Stimulated activated CD4-positive, alpha-beta T cell treated with anti-CD3 and anti-CD28 coated beads, Interleukin-4, amount 100 ng/mL, for 1 hour (primary cell): ENCODE data around the gene CDH23.
"Not testable (repeated sequence)": the region's sequence is repeated elsewhere in the genome, so short reads cannot be mapped to it uniquely, and the experiment has no call there.

Source experiments
- DNase-seq: peaks from one replicate; pipeline ENCODE4 v3.0.0-alpha.2; 2020

CDH23 gene

DNA sequence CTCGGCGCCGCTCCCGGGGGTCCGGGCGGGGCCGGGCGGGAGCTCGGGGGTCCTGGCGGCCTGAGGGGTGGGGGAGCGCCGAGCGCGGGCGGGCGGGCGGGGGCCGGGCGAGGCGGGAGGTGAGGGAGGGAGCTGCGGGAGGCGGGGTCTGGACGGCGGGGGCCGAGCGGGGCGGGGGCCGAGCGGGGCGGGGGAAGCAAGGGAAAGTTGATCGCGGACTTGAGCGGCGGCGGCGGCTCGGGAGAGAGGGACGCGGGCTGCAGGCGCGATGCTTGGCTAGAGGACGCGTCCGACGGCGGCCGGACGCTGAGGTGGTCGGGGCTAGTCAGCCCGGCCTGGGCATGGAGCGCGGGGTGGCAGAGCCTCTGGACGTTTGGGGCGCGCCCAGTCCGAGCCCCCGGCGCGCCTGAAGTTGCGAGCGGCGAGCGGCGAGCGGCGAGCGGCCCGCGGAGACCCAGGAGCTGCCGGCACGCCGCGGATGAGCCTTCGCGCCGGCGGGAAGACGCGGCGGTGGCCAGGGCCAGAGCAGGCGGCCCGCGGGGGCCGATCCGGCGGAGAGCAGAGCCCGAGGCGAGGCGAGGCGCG is at the start of gene CDH23:
TSS of gene CDH23 (plus strand) at position 210 of the 585 bp plus-strand sequence. CDS start 42,912 bp downstream, outside the sequence.
- peak; percentile 26 for DNase-seq

DNA sequence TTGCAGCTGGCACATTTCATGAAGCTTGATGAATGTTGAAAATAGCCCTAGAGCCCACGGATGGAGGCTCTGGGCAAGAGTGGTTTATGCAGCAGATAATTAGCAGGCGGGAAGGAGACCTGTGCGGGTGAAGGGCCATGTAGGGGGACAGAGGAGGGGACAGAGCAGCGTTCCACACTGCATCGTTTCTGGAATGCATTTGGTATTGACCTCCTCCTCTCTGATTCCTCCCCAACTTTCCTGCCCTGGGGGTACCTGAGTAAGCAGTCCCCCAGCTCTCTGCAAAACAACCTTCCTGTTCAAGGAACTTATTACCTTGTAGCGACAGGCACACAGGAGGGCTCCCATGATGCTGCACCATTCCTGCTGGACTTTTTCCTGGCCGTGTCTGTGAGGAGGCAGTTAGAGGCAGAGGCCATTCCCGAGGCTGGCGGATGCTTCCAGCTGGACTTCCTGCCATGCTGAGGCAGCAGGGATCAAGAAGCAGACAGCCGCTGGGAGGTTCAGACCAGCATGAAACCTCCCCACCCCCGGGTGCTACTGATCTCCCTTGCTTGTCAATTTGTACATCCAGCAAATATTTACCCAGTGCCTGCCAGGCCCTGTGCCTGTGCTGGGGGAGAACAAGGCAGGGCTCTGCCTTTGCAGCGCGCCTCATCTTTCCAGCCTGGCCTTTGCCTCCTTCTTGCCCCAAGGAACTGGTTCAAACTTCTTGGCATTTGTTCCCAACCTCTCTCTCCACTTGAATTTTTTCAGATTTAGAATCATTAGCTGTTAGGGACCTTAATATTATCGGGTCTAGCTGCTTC is 48.9 kb upstream of the CDH23 start:
- DNase-seq = no peak

DNA sequence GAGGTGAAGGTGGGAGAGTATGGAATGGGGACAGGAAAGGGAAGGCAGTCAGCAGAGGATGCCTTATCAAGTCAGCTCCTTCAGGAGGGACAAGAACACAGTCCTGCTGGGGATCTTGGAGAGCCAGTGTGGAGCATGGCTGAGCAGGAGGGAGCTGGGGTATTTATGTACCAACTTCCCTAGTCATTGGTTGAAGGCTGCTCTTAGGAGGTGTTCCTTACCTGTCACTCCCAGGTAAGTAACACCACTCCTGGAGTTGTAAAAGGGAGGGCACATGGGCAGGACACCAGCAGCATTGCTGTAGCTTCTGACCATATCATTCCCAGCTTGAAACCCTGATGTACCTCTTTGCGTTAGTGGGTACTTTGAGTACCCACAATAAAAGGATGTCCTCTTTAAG is 47.9 kb upstream of the CDH23 start:
- DNase-seq = no peak

DNA sequence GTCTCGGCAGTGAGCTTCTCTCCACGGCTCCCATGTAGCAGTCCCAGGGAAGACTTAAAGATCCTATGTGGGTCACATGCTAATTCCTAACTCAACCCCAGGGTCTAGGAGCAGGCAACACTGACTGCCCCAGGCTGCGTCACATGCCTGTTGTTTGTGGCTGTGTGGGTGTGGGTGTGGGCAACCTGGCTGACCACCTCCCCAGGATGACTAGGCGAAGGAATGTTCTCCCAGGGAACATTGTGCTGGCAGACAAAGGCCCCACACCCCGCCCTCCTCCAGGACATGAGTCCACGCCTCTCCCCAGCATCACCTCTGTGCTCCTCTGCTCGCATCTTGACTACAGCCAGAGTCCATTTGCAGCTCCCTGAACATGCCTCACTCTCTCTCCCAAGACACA is 47.3 kb upstream of the CDH23 start:
- DNase-seq = no peak

DNA sequence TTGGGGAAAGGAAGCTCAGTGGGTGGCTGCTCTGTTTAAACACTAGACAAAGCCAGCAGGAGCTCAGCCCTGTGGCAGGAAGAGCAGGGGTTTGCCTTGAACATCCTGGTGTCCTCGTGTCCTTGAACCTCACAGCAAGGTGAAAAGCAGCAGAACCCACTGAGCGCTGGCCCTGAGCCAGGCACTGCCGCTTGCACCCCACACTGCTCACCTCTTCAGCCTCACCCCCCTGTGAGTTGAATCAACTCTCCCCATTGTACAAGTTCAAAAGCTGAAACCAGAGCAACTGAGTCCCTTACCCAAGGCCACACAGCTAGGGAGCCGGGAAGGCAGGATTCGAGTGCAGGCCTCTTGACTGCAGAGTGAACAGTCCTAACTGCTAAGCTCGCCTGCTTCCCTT is 45.6 kb upstream of the CDH23 start:
- DNase-seq = no peak

DNA sequence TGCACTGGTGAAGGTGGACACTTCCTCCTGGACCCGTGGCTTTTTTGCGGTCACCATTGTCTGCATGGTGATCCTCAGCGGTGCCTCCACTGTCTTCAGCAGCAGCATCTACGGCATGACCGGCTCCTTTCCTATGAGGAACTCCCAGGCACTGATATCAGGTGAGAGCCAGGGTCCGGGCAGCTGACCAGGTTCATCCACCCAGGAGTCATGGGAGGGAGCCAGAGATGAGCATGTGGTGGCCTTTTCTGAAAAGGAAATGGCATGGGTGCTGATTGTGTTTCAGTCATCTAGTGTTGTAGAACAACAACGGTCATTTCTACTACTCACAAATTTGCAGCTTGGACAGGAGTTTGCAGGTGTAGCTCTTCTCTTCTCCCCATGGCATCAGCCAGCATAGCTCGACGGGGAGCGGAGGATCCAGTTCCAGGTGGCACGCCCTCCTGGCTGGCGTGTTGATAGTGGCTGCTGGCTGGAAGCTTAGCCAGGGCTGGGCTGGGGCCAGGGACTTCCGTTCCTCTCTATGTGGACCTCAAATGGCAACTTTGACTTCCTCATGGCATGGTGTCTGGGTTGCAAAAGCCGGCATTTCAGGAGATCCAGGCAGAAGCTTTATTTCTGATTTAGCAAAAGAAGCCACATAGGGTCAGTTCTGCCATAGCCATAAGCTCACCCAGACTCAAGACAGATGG is 44.9 kb upstream of the CDH23 start:
- no peak for DNase-seq

DNA sequence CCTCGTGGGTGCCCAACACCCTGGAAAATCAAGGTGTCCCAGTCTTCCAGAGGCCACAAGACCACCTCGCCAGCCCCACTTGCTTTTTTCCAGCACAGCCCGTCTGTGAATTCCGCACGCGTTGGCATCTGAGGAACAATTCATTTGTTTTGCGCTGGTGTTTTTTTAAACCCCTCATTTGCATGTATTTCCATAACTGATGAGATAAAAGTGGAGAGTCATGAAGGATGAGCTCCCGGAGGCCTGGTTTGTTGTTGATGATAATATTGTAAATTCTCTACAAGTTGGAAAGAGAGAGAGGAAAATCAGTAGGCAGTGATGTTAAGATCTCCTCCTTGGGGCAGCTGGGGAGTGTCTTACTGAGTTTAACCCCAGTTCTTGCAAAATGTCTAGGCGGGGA is 43.1 kb upstream of the CDH23 start:
- DNase-seq = no peak

DNA sequence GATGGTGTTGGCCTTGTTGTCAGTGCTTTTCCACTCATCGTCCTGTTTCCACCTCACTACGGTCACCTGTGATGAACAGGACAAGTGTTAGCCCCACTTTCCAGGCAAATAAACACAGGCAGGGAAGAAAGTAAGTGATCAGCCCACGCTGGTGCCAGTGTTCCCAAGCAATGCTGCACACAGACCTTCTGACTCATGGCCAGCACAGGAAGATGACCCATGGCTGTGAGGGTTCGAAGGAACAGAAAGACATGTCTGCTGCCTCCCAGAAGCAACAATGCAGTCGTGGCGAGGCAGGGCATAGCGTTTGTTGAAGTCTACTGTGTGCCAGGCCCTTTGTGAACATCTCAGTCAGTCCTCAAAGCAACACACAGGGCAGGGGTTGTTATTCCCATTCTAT is 41.9 kb upstream of the CDH23 start:
- no peak for DNase-seq

DNA sequence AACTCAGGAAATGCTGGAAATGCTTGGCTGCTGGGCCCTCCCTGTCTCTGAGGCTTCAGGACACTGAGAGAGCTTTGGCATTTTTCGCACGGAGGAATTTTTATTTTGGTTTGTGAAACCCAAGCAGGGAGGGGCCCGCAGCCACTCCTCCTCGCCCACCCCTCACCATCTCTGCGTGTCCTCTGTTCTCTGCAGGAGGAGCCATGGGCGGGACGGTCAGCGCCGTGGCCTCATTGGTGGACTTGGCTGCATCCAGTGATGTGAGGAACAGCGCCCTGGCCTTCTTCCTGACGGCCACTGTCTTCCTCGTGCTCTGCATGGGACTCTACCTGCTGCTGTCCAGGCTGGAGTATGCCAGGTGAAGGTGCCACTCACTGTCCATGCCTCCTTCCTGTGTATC is 40.8 kb upstream of the CDH23 start:
- DNase-seq = no peak

DNA sequence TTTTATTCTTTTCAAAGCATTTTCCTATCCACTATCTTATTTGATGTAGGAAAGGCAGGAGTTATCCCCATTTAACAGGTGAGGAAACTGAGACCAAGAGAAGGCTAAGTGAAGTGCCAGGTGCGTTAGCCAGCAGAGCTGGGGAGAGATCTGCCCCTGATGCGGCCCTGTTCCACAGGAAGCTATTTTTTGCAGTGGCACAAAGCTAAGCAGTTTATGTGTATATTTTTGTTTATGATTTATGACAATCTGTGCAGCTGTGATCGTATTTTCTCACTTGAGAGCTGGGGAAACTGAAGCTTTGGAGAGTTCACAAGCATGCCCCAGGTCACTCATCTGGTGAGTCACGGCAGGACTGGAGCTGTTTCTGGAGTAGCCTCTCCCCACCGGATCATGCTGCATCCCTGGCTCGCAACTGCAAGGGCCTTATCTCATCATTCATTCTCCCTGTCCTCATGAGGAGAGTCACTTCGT is 38.9 kb upstream of the CDH23 start:
- no peak for DNase-seq

DNA sequence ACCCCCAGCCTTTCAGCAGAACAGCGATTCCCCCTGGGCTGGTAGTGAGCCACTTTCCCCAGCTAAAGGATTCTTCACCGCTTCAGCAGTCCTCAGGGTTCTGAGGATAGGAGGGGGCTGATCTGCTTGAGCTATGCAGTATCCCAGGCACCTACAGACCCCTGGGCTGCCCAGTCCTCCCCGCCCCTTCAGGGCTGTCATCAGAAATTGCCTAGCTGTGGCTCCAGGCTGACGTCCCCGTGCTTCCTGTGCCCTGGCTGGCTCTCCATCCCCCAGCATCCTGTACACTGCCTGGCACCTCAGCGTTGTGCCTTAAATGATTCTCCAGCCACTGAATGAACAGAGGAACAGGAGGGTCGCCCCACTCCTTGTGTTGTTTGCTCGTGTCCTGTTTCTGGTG is 38.4 kb upstream of the CDH23 start:
- DNase-seq = no peak

DNA sequence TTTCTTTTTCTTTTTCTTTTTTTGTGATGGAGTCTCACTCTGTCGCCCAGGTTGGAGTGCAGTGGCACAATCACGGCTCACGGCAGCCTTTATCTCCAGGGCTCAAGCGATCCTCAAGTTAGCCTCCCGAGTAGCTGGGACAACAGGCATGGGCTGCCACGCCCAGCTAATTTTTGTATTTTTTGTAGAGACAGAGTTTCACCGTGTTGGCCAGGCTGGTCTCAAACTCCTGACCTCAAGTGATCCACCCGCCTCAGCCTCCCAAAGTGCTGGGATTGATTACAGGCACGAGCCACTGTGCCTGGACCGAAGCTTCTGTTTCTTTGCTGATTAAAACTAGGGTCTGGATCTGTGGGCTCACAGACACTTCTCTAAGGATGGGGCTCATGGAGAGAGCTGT is 37.8 kb upstream of the CDH23 start:
- not testable (repeated sequence) for DNase-seq

DNA sequence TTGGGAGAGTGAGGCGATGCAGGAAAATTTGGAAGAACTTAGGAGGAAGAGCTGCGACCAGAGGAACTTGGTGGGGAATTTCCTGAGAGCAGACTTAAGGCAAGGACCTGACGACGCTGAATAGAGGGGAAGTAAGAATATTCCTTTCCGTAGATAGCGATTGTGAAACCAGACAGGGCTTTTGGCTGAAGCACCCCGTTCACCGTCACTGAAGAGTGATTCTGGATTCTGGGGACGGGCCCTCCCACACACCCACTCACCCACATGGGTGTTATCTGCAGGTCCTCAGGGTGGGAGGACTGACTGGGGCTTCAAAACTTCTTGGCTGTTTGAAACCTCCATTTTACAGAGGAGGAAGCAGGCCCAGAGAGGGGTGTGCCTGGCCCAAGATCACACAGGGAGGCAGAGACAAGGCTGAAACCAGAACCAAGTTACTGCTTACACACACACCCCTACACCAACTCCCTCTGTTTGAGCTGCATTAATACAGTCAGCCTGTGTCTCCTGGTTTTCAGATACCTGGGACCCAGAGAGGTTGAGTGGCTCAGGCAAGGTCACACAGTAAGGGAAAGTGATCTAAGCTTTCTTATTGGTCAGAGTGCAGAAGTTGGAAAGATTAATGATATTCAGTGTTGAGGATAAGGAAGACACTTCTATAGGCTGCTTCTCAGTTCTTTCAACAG is 37.2 kb upstream of the CDH23 start:
- DNase-seq = no peak

DNA sequence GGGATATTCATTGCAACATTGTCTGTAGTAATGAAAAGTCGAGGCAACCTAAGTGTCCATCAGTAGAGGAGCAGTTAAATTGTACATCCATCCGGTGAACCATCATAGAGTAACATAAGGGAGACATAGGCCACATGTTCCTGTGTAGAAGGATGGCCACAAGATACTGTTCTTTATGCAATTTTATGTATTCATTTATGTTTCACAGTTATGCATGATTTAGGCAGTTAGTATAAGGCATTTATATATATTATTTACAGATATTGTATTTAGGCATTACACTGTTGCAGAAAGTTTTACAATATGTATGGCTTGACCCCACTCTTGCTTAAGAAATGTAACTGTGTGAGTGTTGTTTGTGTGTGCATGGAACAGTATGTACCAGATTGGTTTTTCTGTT is 36.0 kb upstream of the CDH23 start:
- no peak for DNase-seq

DNA sequence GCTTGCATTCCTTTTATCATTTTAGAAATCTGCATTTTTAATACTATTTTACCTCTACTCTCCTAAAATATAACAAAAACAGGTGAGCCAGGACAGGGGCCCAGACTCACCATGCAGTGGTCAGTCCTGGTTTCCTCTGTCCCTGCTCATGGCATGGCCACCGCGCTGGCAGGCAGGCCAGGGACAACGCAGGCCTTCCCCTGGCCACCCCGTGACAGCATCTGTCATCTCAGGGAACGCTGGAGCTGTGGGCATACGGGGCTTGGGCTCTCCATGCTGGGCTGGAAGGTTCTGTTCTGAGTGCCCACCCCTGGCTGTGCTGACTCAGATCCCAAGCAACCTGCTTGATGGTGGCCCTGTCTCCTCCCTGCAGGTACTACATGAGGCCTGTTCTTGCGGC is 35.1 kb upstream of the CDH23 start:
- no peak for DNase-seq

DNA sequence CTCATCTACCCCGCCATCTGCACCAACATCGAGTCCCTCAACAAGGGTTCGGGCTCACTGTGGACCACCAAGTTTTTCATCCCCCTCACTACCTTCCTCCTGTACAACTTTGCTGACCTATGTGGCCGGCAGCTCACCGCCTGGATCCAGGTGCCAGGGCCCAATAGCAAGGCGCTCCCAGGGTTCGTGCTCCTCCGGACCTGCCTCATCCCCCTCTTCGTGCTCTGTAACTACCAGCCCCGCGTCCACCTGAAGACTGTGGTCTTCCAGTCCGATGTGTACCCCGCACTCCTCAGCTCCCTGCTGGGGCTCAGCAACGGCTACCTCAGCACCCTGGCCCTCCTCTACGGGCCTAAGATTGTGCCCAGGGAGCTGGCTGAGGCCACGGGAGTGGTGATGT is 34.6 kb upstream of the CDH23 start:
- no peak for DNase-seq

DNA sequence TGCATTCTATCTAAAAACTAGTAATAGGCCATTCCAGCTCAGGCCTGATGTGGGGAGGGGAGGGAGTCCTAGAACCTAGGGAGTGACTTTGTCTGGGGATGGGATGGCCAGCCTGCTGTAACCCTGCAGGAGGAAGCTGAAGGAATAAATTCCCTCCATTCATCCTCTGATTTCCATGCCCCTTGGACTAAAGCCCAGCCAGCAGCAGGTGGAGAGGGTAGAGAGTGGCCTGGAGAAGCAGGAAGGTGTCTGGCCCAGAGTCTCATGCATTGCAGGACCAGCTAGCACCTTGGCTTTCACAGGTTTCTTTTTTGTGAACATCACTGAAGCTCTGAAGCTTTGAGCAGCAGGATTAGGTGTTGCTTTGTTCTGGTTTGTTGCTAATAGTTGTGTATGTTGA is 32.8 kb upstream of the CDH23 start:
- DNase-seq = no peak

DNA sequence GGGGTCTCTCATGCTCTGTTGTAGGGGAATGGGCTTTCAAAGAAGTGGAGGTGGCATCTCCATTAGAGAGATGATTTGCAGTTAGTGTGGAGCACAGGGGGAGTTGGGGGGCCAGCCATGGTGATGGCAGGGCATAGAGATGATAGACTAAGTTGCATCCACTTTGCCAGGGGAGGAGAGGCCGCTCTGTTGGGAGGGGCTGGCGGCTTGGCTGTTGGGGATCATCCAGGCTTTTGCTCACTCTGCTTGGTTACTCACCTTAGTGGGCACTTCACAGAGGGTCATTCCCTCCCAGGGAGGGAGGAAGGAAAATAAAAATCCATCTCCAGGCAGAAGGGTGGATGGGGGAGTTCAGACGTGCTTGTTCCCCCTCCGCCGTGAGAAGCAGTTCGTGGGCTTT is 31.4 kb upstream of the CDH23 start:
- DNase-seq = no peak

DNA sequence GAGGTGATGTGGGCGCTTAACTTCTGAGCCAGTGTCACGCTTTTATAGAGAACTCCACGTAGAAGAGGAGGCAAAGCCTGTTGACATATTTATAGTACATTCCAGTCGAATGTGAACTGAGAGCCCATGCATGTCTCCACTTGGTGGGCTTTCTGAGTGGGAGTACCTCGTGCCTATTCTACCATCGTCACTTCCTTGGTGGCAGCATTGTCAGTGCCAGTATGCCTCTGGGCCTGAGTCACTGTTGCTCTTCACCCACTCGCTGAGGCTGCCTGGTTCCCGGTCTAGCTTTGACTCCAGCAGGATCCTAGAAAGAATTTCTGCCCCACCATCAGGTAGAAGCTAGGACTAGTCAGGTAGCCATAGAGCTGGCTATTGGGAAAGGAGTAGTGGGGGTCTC is 30.0 kb upstream of the CDH23 start:
- no peak for DNase-seq

DNA sequence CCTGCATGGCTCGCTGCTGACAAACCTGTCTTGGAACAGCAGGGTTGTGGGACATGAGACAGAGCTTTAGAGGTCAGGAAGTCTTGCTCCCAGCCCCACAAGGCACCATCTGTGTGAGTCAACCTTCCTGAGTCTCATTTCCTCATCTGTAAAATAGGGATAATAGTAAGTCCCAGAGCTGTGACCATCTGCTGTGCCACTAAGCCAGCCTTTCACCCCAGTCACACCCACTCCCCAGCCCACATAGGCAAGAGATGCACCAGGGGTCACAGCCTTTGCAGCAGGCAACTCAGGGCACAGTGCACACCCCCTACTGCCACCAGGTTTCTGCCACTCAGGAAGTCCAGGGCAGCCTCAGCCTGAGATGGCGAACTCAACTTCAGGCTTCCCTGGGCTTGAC is 29.4 kb upstream of the CDH23 start:
- no peak for DNase-seq

DNA sequence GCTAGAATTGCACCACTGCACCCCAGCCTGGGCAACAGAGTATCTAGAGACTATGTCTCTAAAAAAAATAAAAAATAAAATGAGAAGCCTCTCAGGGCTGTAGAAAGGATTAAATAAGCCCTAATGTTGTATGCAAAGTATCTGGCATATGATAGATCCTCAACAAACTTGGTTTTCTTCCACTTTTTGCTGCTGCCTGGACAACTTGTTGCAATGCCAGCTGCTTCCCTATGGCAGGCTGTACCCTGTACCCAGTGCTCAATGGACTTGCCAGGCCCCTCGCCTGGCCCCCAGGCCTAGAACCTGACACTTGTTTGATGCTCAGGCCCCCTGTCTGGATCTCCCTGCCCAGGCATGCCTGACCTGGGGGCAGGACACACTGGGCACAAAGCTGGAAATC is 28.5 kb upstream of the CDH23 start:
- no peak for DNase-seq

DNA sequence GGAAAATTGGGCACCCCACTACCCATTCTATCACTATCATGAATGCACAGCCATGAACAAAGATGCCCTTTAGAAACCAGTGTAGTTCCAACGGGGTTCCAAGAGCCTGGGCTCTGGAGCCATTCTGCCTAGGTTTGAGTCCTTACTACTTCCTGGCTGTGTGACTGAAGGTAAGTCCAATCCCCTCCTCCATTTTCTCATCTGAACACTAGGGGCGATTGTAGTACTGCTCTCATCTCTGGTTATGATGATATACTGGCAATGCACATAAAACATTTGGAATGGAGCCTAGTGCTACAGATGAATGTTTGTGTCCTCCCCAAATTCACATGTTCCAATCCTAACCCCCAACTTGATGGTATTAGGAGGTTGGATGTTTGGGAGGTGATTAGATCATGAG is 28.1 kb upstream of the CDH23 start:
- DNase-seq = no peak

DNA sequence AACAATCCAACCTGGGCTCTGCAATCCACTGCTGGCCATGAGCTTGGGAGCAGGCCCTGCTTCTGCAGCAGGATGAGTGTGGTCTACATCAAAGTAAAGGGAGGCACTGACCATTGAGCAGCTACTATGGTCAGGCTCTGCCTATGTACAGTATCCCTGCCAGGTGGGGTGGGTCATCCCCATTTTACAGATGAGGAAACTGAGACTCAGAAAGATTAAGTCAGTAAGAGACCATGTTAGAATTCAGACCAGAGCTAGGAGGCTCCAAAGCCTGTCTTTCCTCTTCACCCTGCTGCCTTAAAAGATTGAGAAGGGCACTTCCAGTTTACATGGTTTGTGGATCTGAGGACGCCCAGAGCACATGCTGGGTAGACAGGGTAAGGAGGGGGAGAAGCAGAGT is 27.1 kb upstream of the CDH23 start:
- DNase-seq = no peak

DNA sequence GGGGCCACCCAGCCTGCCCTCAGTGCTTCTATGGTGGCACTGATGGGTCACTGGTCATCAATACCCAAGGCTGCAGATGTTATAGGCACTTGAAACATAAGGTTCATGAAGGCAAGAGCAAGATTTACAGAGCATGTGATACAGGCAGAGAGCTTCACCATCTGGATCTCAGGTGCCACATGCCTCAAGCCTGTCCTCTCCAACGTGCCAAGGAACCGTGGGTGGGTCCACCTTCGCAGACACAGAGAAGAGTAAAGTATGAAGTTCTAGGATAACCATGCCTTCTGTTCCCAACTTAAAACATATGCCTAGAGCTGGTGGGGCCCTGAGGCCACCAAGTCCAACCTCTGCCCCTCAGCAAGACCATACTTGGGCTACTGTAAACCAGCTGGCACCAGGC is 26.7 kb upstream of the CDH23 start:
- no peak for DNase-seq
